GM10266 (cell line): ENCODE results near the gene SMAD3.

Source experiments
- DNase-seq: peaks from one replicate; pipeline ENCODE4 v3.0.0; 2012; ENCODE audit errors: extremely low spot score
- CTCF ChIP-seq: IDR thresholded peaks from 2 replicates; pipeline ENCODE4 v1.5.1; 2012; ENCODE audit warnings: mild to moderate bottlenecking, low read depth; ENCODE audit not compliant: control insufficient read depth, insufficient read depth; ENCODE audit errors: missing control alignments

Gene SMAD3

GRCh38 chr15:67163180-67163579, 97.8 kb downstream of the SMAD3 start:
- DNase-seq: no peak
- no peak for TF ChIP-seq CTCF

- no peak for TF ChIP-seq CTCF
- no peak for DNase-seq
Observed at GRCh38 chr15:67164401-67164791, 99.0 kb downstream of the SMAD3 start.

DNA sequence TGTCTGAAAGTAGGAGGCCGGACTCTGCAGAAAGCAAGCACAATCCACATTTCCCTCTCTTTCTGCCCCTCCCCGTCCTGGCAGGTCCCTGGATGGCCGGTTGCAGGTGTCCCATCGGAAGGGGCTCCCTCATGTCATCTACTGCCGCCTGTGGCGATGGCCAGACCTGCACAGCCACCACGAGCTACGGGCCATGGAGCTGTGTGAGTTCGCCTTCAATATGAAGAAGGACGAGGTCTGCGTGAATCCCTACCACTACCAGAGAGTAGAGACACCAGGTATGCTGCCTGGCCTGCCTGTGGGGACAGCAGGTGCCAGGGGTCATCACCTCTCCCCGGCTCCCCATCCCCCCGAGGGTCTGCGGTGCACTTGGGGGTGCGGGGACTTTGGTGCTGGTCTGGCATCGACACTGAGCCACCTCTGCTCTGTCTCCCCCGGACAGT, 99.4 kb downstream of the SMAD3 start:
- TF ChIP-seq CTCF: no peak
- no peak for DNase-seq

DNA sequence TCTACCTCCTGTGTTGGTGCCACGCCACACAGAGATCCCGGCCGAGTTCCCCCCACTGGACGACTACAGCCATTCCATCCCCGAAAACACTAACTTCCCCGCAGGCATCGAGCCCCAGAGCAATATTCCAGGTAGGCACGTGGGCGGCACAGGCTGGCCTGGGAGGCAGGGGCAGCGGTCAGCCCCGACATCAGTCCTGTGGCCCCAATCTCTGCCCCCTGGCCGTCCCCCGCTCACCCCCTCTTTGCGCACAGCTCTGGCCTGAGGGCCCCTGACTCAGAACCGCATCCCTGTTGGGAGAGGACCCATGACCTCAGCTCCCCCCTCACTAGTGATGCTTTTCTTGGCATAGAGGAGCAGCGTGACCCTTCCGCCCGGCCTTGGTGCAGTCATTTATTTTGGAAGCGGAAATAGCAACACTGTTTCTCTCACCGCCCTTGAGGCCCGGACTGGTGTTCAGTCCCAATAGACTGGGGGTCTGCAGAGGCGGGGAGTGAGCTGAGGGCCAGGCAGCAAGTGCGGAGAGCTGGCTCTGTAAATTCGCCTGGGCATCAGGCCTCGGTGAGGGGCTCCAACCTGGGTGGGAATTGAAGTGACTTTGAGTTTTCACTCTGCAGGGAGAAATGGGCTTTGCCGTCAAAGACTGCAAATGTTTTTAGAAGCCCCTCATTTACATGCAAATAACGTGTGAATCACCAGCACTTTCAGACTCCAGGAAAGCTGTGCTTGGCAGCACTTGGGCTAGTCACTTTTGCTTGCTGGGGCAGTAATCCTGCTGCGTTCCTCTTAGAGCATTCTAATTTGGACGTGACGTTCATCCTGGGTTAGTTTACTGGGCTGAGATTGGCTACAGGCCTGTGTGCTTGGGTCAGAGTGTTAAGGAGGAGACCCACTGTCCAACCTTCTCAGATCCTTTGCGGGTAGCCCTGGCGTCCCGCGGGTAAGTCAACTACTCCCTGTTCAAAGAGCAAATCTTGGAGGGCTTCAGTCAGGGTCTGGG, 100.2 kb downstream of the SMAD3 start:
- DNase-seq: no peak
- TF ChIP-seq CTCF: no peak

GRCh38 chr15:67166280-67167009, 101.0 kb downstream of the SMAD3 start:
- DNase-seq: no peak
- TF ChIP-seq CTCF: no peak

DNA sequence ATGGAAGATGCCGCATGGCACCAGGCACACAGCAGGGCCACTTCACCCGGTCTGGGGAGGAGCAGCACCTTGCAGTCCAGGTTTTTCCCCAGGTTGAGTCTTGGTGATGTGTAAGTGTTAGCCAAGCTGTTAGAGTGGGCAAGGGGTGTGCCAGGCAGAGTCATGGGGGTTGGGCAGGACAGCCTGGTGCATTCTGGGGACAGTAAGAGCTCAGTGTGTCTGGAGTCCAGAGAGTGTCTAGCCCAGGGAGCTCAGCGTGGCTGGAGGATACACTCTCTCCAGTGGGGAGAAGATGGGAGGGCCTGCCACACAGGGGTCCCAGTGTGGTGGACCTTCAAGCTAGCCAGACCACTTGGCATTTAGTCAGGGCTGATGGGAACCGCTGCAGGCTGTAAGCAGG, 101.7 kb downstream of the SMAD3 start:
- no peak for TF ChIP-seq CTCF
- DNase-seq: no peak
